ENCODE measurements around the gene REPIN1.

GRCh38 chr7:150340875-150341262 is 27.8 kb upstream of the REPIN1 start:
- TF ChIP-seq USF2 (CRISPR knock-in tag; IDR thresholded peaks at IDR 0.05): no peak
- no peak for TF ChIP-seq NCOA2 (IDR thresholded peaks at IDR 0.05; ENCODE audit: partially characterized antibody in 2 of 2)
- no peak for TF ChIP-seq CTCF (IDR thresholded peaks at IDR 0.05 in 2 of 3, conservative IDR thresholded peaks at IDR 0.05 in 1 of 3; ENCODE audit: insufficient read depth in 2 of 3, low read depth in 1 of 3, low read length in 3 of 3)
- no peak for TF ChIP-seq MNT (conservative IDR thresholded peaks at IDR 0.05)
- no peak for TF ChIP-seq ZNF133 (CRISPR knock-in tag; IDR thresholded peaks at IDR 0.05)
- no peak for TF ChIP-seq SP1 (CRISPR knock-in tag; IDR thresholded peaks at IDR 0.05)

Measured in K562 (cell line).